Skeletal muscle tissue (tissue), 4 donors: Measurements from ENCODE around the gene TNRC6B. TPM values are rescaled to one million over a fixed set of nuclear protein-coding genes. Genes with fewer than 3 reads are reported as not detected.

Experiments used
- H3K27ac ChIP-seq: one replicate; pipeline ENCODE4 v1.7.0; 2013; ENCODE audit warnings: mild to moderate bottlenecking, low read depth, low read length, inconsistent platforms
- H3K27me3 ChIP-seq, 3 donors: one replicate each; pipeline ENCODE4 v1.7.0; 2013; ENCODE audit warnings: low read length in 3 of 3; ENCODE audit not compliant: control insufficient read depth in 3 of 3, insufficient read depth in 3 of 3
- H3K36me3 ChIP-seq, 3 donors: one replicate each; pipeline ENCODE4 v1.7.0; 2013; ENCODE audit warnings: low read length in 3 of 3; ENCODE audit not compliant: control insufficient read depth in 3 of 3, insufficient read depth in 3 of 3
- H3K4me1 ChIP-seq, 3 donors: one replicate each; pipeline ENCODE4 v1.7.0; 2013; ENCODE audit warnings: low read length in 3 of 3, mild to moderate bottlenecking in 3 of 3; ENCODE audit not compliant: control insufficient read depth in 3 of 3, insufficient read depth in 3 of 3
- H3K4me3 ChIP-seq, 3 donors: one replicate each; pipeline ENCODE4 v1.7.0; 2013; ENCODE audit warnings: low read length in 3 of 3
- H3K9ac ChIP-seq, 3 donors: one replicate each; pipeline ENCODE4 v1.7.0; 2013; ENCODE audit warnings: low read length in 3 of 3, mild to moderate bottlenecking in 3 of 3, moderate library complexity in 2 of 3, low read depth in 1 of 3
- H3K9me3 ChIP-seq, 3 donors: one replicate each; pipeline ENCODE4 v1.7.0; 2013; ENCODE audit warnings: low read length in 3 of 3; ENCODE audit not compliant: control insufficient read depth in 3 of 3
- total RNA-seq: library from RNA; depleted of rRNA; stranded (reverse); fragments of >200 nt; gene quantifications from one replicate; pipeline ENCODE4 v1.2.3, GENCODE V29; 2014
- donor health status: Osteomylitis.

Gene TNRC6B
- total RNA-seq, 1 donor from 2014 or later, result 28.2 TPM

DNA sequence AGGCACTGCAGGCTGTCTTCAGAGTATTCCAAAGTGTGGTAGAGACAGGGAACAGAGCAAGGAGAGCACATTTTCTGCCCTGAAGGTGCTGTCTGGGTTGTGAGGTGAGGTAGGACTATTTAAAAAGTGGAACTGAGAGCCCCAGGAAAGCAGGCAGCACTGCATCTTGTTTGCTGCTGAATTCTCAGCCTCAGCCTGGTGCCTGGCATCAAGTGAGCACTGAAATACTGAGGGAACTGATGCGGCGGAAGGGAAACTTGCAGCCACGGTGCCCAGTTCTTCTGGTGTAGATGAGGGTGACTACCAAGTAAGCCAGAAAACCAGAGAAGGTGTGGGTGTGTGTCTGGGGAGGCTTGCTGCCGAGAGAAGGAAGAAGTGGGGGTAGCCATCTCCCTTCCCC lies 59.5 kb downstream of the TNRC6B start:
- Histone ChIP-seq H3K27ac (no peak overlapping the region), H3K9ac (no peak overlapping the region), H3K4me1 (peaks cover 36 to 43% (median 43%) of the 10 kb centered on the region in 3 donors), H3K9me3 (no peaks in the 10 kb centered on the region), H3K27me3 (no peaks in the 10 kb centered on the region), H3K36me3 (no peaks in the 10 kb centered on the region), H3K4me3 (no peak overlapping the region)

DNA sequence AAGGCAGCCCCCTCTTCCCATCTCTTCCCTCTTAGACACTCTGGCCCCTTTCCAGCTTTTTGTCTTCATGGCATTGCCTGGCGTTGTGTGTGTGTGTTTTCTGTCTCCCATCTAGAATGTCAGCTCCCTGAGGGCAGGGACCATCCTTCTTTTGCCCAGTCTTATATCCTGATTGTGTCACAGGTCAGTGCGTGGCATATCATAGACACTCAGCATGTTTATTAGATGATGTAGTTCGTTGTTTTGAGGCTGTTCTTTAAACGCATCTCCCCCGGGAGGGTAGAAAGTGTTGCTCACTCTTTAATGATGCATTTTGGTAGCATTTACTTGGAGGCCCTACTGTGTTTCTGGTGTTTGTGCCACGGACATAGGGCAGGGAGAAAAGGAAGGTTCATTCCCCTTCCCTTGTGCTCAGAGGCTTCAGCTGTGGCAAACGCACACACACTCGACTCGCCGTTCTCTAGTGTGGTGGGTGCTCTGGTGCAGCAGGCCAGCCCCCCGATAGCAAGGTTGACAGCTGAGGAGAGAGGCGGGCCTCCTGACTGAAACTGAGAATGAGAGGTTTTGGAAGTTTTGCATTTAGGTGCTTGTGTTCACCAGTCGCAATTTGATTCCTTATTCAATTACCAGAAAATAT lies 60.2 kb downstream of the TNRC6B start:
- Histone ChIP-seq H3K4me1 (peaks cover 35 to 43% (median 39%) of the 10 kb centered on the region in 3 donors), H3K27ac (no peak overlapping the region)

DNA sequence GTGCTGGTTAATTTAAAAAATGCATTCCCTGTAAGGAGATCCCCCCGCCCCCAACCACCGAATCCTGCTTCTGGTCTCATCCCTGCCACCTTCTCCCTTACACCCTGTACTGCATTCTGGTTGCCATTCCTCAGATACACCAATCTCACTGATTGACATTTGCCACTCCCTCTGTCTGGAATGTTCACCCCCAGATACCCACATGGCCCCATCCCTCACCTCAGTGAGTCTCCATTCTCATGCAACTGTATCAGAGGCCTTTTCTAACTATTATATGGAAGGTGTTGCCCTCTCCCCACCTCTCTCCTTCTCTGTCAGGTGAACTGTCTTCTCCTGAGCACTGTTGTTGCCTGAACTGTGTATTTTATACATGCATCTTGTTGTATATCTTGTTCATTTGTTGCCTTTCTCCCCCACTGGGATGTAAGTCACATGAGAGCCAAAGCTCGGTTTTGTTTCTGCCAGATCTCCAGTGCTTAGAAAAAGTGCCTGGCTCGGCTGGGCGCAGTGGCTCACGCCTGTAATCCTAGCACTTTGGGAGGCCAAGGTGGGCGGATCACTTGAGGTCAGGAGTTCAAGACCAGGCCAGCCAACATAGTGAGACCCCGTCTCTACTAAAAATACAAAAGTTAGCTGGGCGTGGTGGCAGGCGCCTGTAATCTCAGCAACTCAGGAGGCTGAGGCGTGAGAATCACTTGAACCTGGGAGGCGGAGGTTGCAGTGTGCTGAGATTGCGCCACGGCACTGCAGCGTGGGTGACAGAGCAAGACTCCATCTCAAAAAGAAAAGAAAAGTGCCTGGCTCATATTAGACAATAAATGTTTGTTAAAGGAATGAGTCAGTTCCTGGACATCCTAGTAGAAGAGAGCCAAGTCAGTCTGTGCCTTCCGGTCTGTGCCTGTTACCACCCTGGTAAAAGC lies 61.0 kb downstream of the TNRC6B start:
- Histone ChIP-seq H3K4me1 (peaks cover 35 to 43% (median 39%) of the 10 kb centered on the region in 3 donors), H3K27me3 (no peaks in the 10 kb centered on the region), H3K27ac (peak overlapping the region; percentile 23), H3K9me3 (no peaks in the 10 kb centered on the region), H3K4me3 (no peak overlapping the region), H3K36me3 (no peaks in the 10 kb centered on the region), H3K9ac (no peak overlapping the region)

More for the DNA sequence above, 60.2 kb downstream of the TNRC6B start:
- Histone ChIP-seq H3K4me3 (no peak overlapping the region), H3K27me3 (no peaks in the 10 kb centered on the region), H3K36me3 (no peaks in the 10 kb centered on the region), H3K9ac (no peak overlapping the region), H3K9me3 (no peaks in the 10 kb centered on the region)

DNA sequence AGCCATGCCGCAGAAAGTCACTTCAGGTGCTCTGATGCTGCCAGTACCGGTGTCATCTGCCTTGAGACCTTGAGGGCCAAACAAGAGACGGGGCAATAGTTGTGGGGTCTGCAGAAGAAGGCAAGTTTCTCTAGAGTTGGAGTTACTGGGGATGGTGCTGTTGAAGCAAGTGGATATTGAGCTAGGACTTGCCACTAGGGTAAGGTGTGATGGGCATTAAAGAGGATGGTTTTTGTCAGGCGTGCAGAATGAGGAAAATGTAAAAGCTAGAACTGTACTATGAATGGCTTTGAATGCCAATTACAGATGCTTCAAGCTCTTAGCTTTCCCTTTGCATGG lies 61.6 kb downstream of the TNRC6B start:
- Histone ChIP-seq H3K4me1 (peaks cover 35 to 44% (median 43%) of the 10 kb centered on the region in 3 donors), H3K9me3 (no peaks in the 10 kb centered on the region), H3K4me3 (no peak overlapping the region), H3K27ac (no peak overlapping the region), H3K27me3 (no peaks in the 10 kb centered on the region), H3K36me3 (no peaks in the 10 kb centered on the region), H3K9ac (no peak overlapping the region)

DNA sequence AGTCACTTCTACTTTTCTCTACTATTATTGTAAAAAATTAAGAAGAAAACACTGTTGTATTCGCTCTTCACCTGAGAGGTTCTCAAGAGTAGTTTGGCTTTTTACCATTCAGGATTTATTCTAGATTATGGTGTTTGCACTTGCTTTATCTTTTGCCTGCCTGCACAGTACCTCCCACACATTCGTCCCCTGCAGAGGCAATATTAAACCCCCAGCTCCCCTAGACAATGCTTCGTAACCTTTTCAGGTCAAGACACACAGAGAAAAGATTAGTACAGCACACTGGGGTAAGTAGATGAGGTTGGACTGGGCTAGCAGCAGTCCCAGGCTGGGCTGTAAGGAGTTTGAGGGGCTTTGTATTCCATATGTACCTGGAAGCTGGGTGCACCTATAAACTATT lies 62.4 kb downstream of the TNRC6B start:
- Histone ChIP-seq H3K4me3 (no peak overlapping the region), H3K27ac (no peak overlapping the region), H3K4me1 (peaks cover 33 to 47% (median 42%) of the 10 kb centered on the region in 3 donors), H3K27me3 (no peaks in the 10 kb centered on the region), H3K9ac (no peak overlapping the region), H3K36me3 (no peaks in the 10 kb centered on the region), H3K9me3 (no peaks in the 10 kb centered on the region)

DNA sequence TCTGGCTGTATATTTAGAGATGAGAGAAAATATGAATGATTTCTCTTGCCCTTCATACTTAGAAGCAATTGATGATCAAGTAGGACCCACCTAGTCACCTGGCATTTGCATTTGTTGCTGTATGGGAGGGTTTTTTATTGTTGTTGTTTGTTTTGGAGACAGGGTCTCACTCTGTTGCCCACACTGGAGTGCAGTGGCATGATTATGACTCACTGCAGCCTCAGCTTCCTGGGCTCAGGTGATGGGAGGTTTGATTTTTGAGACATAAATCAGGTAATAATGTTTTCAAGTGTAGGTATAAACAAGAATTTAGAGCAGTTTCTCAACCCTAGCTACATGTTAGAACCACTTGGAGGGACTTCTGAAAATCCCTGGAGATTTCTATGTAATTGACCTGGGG lies 63.0 kb downstream of the TNRC6B start:
- Histone ChIP-seq H3K9me3 (no peaks in the 10 kb centered on the region), H3K27ac (no peak overlapping the region), H3K4me1 (peaks cover 29 to 42% (median 37%) of the 10 kb centered on the region in 3 donors), H3K27me3 (no peaks in the 10 kb centered on the region), H3K36me3 (no peaks in the 10 kb centered on the region), H3K9ac (no peak overlapping the region), H3K4me3 (no peak overlapping the region)

DNA sequence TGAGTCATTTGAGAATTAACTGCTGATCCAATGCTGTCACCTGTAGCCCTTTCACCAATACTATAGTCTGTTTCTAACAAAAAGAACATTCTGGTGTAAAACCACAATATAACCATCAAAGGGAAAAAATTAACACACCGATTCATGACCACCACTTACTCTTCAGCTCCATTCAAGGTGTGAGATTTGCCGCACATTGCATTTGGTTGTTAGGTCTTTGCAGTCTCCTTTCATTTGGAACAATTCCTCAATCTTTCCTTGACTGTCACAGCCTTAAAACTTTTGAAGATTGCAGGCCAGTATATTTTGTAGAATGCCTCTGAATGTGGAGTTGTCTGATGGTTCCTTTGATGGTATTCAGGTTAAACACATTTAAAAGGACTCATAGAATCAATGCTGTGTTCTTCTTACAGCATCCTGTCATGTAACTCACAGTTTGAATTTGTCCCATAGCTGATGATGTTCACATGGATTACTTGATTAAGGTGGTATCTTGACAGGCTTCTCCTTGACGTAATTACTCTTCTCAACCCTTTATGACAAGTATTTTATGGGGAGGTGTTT lies 63.6 kb downstream of the TNRC6B start:
- no peak overlapping the region for H3K9ac ChIP-seq
- H3K4me1 ChIP-seq, result peaks cover 29 to 37% (median 31%) of the 10 kb centered on the region in 3 donors
- no peak overlapping the region for H3K27ac ChIP-seq
- H3K9me3 ChIP-seq, result no peaks in the 10 kb centered on the region
- no peaks in the 10 kb centered on the region for H3K27me3 ChIP-seq
- H3K36me3 ChIP-seq, result no peaks in the 10 kb centered on the region
- H3K4me3 ChIP-seq, result no peak overlapping the region

DNA sequence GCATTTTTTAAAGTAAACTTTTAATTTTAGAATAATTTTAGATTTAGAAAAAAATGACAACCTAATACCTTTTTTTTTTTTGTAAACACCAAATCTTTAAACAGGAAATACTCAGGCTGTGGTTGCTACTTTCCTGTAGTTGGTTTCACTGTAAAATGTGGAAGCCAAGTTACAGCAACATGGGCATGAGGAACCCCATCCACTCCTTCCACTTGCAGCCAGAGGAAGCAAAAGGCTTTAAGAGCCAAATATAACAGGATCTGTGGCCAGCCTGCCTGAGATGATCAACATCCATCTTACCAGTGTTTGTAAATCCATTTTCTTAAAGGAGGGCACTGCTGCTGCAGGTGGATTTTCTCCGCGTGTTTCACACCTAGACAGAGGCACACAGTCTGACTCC lies 66.2 kb downstream of the TNRC6B start:
- H3K27me3 ChIP-seq, result no peaks in the 10 kb centered on the region
- H3K4me1 ChIP-seq, result peaks cover 12 to 19% (median 14%) of the 10 kb centered on the region in 3 donors
- no peak overlapping the region for H3K27ac ChIP-seq

DNA sequence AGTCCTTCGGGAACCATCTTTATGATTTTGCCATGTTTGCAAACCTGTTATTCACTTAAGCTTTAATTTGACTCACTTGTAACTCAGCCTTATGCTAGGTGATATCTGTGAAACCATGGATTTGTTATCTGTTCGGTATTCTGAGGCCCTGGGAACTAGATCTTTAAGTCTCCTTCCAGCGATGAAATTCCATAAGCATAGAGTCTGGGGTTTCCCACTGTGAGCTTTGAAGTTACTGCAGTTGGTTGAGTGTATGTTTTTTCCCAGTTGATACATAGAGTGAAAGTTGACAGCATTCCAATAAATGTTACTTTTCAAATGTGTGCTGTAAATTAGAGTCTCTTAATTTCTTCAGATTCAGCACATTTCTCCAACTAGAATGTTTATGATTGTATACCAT lies 66.9 kb downstream of the TNRC6B start:
- no peaks in the 10 kb centered on the region for H3K27me3 ChIP-seq
- H3K9ac ChIP-seq, result no peak overlapping the region
- no peak overlapping the region for H3K4me3 ChIP-seq
- H3K4me1 ChIP-seq, result peaks cover 5 to 13% (median 8%) of the 10 kb centered on the region in 3 donors
- peaks cover 4 to 6% (median 5%) of the 10 kb centered on the region in 3 donors for H3K36me3 ChIP-seq
- no peak overlapping the region for H3K27ac ChIP-seq
- H3K9me3 ChIP-seq, result no peaks in the 10 kb centered on the region

More for the DNA sequence above, 66.2 kb downstream of the TNRC6B start:
- H3K4me3 ChIP-seq, result no peak overlapping the region
- H3K9me3 ChIP-seq, result no peaks in the 10 kb centered on the region
- peaks cover 4 to 6% (median 5%) of the 10 kb centered on the region in 3 donors for H3K36me3 ChIP-seq
- no peak overlapping the region for H3K9ac ChIP-seq

DNA sequence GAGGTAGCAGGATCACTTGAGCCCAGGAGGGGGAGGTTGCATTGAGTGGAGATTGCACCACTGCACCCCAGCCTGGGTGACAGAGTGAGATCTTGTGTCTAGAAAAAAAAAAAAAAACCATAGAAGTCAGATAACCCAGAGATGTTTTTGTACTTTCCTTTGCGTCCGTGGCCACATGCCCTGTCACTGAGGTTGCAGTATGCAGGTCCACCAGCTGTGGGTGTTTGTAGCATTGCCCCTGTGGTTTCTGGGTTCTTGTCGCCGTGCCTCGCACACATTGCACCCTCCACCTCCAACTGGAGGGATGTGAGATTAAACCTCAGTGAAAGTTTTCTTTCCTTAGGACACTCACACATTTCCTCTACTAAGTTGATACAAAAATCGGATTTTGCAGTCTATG lies 70.3 kb downstream of the TNRC6B start:
- Histone ChIP-seq H3K4me3 (no peak overlapping the region), H3K27me3 (no peaks in the 10 kb centered on the region), H3K9ac (no peak overlapping the region), H3K4me1 (peaks cover 0 to 13% (median 0%) of the 10 kb centered on the region in 3 donors), H3K36me3 (peaks cover 4 to 6% (median 5%) of the 10 kb centered on the region in 3 donors), H3K9me3 (no peaks in the 10 kb centered on the region), H3K27ac (no peak overlapping the region)
